HG02623 (cell line): ENCODE measurements around the gene HOXD11.

Experiments used
- ATAC-seq: cut with Tn5 transposase; IDR thresholded peaks from one replicate; pipeline ENCODE4 v1.9.1; 2021; ENCODE audit warnings: moderate library complexity; ENCODE audit not compliant: unreplicated experiment

HOXD11 gene

GRCh38 chr2:176106581-176107539 is at the start of gene HOXD11:
Gene HOXD11, plus strand, starts transcription at chr2:176107280. Its CDS starts 76 bp downstream, at chr2:176107356.
- no peak for ATAC-seq

- no peak for ATAC-seq
Observed at GRCh38 chr2:176063958-176064357, 43.1 kb upstream of the HOXD11 start.

GRCh38 chr2:176066645-176067588 is 40.2 kb upstream of the HOXD11 start:
- ATAC-seq = no peak

- no peak for ATAC-seq
Observed at GRCh38 chr2:176067589-176068418, 39.3 kb upstream of the HOXD11 start.

- no peak for ATAC-seq
Observed at GRCh38 chr2:176068419-176068832, 38.7 kb upstream of the HOXD11 start.

- no peak for ATAC-seq
Observed at GRCh38 chr2:176071330-176072291, 35.5 kb upstream of the HOXD11 start.

GRCh38 chr2:176072292-176072669 is 34.8 kb upstream of the HOXD11 start:
- ATAC-seq = no peak

- ATAC-seq = no peak
Observed at GRCh38 chr2:176072951-176073904, 33.9 kb upstream of the HOXD11 start.

GRCh38 chr2:176074919-176075425 is 32.1 kb upstream of the HOXD11 start:
- ATAC-seq = no peak

- no peak for ATAC-seq
Observed at GRCh38 chr2:176075481-176075880, 31.6 kb upstream of the HOXD11 start.

GRCh38 chr2:176076063-176076462 is 31.0 kb upstream of the HOXD11 start:
- no peak for ATAC-seq

- ATAC-seq = no peak
Observed at GRCh38 chr2:176076796-176077195, 30.3 kb upstream of the HOXD11 start.

- ATAC-seq = no peak
Observed at GRCh38 chr2:176078541-176079284, 28.4 kb upstream of the HOXD11 start.

- ATAC-seq = no peak
Observed at GRCh38 chr2:176079285-176079830, 27.7 kb upstream of the HOXD11 start.

GRCh38 chr2:176079831-176080539 is 27.1 kb upstream of the HOXD11 start:
- ATAC-seq = no peak

- no peak for ATAC-seq
Observed at GRCh38 chr2:176080540-176081375, 26.3 kb upstream of the HOXD11 start.
